ENCODE data around the gene SLC9B2.

SLC9B2 gene

GRCh38 chr4:103075894-103076746, 441 bp downstream of the SLC9B2 start:
- peak; percentile 80 to 82 for DNase-seq

DNA sequence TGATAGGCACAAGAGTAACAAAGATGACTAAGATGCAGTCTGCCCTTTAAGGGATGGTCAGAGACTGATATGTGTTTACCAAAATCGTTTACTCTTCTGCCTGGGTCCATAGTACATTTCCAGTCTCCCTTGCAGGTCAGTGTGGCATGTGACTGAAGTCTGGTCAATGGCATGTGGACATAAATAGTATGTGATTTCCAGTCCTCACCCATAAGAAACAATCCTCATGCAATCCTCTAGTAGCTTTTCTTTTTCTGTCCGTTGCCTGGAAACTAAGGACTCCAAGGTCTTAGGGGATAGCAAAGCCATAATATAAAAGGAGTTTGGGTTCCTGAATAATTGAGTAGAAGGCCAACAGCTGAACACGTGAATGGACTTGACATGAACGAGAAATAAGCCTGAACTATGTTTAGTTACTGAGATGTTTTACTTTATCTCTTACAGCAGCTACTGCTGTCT, 1.1 kb downstream of the SLC9B2 start:
- no peak for DNase-seq

DNA sequence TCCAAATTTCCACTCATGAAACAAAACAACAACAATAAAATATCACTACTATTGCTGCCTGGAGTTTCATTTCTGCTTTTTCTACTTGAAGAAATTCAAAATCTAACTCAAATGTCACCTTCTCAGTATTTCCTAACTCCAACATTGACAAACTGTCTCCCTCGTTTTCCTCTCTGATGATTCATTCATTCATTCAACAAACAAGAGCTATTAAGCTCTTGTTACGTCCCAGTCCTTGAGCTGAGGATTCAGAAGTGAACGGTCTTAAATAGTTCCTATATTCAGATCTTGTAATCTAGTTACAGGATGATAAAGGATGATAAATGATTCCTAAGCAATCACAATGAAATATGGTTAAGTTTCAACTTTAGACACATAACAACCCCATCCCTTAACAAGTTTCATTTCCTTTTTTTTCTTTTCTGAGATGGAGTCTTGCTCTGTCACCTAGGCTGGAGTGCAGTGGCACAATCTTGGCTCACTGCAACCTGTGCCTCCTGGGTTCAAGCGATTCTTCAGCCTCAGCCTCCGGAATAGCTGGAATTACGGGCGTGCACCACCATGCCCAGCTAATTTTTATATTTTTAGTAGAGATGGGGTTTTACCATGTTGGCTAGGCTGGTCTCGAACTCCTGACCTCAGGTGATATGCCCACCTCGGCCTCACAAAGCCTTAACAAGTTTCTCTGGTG, 1.7 kb downstream of the SLC9B2 start:
- DNase-seq, result no peak

- DNase-seq, result no peak
Observed at GRCh38 chr4:103073792-103074438, 2.6 kb downstream of the SLC9B2 start.

- no peak for DNase-seq
Observed at GRCh38 chr4:103067841-103068547, 8.6 kb downstream of the SLC9B2 start.

- DNase-seq, result no peak
Observed at GRCh38 chr4:103060453-103061148, 16.0 kb downstream of the SLC9B2 start.

DNA sequence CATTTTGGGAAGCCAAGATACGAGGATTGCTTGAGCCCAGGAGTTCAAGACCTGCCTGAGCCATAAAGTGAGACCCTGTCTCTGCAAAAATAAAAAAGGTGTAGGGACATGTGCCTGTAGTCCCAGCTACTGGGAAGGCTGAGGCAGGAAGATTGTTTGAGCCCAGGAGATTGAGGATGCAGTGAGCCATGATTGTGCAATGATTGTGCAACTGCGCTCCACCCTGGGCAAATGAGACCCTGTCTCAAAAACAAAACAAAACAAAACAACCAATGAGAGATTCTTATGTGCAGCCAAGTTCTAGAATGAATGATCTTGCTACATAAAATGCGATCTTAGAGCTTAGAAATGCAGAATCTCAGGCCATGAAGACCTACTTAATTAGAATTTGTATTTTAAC, 22.5 kb downstream of the SLC9B2 start:
- DNase-seq, result no peak

DNA sequence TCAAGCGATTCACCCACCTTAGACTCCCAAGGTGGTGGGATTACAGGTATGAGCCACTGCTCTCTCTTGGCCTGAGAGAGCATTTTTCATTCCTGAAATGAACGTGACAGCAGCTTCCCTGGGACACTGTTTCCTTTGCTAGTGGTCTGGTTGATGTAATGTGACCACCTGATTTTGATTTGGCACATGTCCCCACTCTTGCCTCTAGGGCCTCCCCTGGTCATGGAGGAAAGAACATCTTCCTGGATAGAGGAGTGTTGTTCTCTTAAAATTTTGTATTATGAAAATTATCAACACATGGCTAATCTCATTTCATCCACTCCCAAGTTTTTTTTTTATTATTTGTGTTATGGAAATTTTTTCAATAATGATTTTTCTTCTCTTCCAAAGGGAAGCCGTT, 23.8 kb downstream of the SLC9B2 start:
- no peak for DNase-seq

GRCh38 chr4:103052145-103052544, 24.4 kb downstream of the SLC9B2 start:
- DNase-seq, result no peak

DNA sequence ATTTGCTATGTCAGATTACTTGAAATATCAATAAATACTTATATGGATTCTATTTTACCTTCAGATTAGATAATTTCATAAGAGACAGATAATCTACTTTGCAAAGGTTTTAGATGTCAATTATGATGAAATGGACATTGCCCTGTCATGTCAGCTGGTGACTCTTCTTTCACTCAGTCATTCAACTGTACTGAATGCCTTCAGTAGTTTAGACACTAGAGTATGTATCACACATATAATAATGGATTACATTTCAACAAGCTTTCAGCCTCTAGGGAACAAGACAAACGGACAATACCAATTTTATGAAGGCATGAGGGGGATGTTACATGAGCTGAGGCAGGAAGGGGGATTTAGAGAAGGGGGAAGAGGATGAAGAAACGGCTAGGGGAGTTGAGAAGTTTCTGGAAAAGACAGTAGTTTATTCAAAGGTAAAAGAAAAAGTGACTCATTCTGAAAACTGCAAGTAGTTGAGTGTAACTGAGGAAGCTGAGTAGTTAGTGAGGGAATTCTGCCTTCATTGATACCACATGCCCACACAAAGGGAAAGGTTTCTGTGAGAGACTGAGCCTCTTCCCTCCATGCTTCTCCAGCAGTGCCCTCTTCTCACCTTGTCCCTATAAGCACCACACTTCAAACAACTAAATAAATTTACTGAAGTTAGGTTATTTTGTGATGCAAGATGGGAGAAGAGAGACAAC, 25.7 kb downstream of the SLC9B2 start:
- no peak for DNase-seq

- DNase-seq, result peak; percentile 36
Observed at GRCh38 chr4:103046416-103047290, 29.9 kb downstream of the SLC9B2 start.

DNA sequence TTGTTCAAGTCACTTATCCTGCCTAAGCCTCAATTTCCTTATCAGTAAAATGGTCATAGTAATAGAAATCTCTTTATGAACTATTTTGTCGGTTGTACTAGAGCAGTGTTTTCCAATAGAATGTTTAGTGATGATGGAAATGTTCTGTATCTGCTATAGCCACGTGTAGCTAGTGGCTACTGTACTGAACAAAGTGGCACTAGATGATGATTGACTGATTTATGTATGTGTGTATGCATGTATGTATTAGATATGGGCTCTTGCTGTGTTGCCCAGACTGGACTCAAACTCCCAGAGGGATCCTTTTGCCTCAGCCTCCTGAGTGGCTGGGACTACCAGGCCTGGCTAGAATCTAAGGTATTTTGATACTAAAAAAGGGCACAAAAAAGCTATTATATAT, 32.4 kb downstream of the SLC9B2 start:
- DNase-seq, result no peak

DNA sequence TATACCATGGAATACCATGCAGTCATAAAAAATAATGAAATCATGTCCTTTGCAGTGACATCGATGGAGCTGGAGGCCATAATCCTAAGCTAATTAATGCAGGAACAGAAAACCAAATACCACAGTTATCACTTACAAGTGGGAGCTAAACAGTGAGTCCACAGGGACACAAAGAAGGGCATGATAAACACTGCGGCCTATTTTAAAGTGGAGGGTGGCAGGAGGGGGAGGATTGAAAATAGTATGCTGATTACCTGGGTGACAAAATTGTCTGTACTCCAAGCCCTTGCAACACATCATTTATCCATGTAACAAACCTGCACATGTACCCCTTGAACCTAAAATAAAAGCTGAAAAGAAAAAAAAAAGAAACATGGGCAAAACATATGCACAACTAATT, 40.4 kb downstream of the SLC9B2 start:
- DNase-seq, result no peak

- DNase-seq, result no peak
Observed at GRCh38 chr4:103032574-103032973, 44.0 kb downstream of the SLC9B2 start.

GRCh38 chr4:103030791-103031190, 45.8 kb downstream of the SLC9B2 start:
- DNase-seq, result no peak

DNA sequence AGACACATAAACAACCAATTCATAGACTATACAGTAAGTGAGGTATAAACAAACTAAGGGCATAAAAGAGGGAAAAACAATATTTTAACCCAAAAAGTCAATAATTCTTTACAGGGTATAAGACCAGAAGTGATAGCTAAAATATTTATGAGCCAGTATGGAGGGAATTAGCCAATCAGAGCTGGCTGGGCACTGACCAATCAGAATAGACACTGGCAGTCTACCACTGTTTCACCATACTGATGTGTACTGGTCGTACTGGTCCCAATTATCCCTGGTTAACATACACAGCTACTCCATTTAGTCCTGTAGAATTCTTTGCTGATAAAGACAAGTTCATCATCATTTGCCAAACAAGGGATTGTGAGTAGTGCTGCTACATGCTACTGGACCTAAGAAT, 47.3 kb downstream of the SLC9B2 start:
- no peak for DNase-seq

- no peak for DNase-seq
Observed at GRCh38 chr4:103026868-103027267, 49.7 kb downstream of the SLC9B2 start.

DNA sequence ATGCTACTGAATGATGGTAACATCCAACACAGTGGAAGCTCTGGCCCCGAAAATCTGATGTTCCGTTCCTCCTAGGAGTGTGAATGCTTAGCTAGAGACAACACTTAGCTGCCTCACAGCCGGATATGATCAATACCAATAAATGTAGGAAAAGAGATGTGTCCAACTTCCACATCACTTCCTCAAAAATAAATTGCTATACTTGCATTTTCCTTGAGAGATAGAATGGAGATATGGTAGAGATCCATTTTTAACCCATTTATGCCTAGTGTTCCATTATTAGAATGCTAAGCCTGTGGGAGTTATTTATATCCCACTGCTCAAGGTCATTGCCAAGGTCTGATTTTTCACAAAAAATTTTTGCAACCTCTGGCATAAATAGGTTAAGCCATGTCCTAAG, 51.6 kb downstream of the SLC9B2 start:
- no peak for DNase-seq

- DNase-seq, result no peak
Observed at GRCh38 chr4:103021120-103021519, 55.4 kb downstream of the SLC9B2 start.

DNA sequence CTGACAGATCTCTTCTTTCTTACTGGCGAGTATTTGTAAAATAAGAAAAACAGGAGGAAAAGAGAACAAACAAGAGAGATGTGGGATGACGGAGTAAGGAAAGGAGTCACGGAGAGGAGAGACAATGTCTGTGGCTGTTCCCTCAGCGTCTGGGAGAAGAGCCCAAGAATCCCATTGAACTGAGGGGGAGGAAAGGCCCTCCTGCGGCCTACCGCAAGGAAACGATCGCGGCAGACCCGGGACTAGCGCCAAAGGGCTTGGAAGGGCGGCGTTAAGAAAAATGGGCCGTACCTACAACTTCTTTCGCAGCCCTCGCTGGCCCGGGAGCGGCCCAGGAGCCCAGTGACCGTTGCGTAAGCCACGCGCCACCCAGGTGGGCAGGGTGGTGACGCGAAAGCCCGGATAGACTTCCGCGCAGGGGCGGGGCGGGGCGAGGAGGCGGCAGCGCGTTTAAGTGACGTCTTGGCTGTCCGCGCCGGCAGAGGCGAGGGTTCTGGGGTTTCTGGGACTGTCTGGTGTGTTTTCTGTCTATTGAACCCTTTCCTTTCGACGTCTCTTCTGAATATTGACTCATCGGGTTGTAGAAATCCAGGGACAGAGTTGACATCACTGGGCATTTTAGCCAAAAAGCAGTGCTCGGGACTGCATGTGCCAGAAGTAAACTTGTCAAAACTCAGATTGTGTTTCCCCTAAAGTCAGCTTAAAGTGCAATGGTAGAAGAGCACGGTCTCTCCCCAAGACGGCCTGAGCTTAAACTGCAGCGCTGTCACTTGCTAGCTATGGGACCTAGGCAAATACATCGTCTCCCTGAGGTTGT, 57.0 kb downstream of the SLC9B2 start, which contains the start of gene SLC9B1:
Gene SLC9B1 (minus strand): TSS at position 398 of the 817 bp plus-strand sequence. CDS start 27,994 bp downstream, outside the sequence.
- DNase-seq, result peak; percentile 96 to 97

Measured in activated T-cell treated with anti-CD3 and anti-CD28 coated beads, Interleukin-2, amount 50 U/mL, for 48 hours (primary cell).